ENCODE measurements around the gene CLCN7. TPM values are rescaled to one million over a fixed set of nuclear protein-coding genes. Genes with fewer than 3 reads are reported as not detected.

Gene CLCN7
- total and polyA plus RNA-seq, 2 donors (not counting 3 experiments of a cell fraction or from before 2014, with no cell fraction given) = 59.8 to 94.9 TPM

- no peak for TF ChIP-seq JUN (IDR thresholded peaks at IDR 0.05; ENCODE audit: borderline replicate concordance, insufficient read depth, insufficient read length, low read depth)
- TF ChIP-seq MYC (IDR thresholded peaks at IDR 0.05; ENCODE audit: low read depth, low read length) = no peak
- TF ChIP-seq FOS (IDR thresholded peaks at IDR 0.05; ENCODE audit: borderline replicate concordance, insufficient read depth, low read length) = no peak
- TF ChIP-seq MAX (IDR thresholded peaks at IDR 0.05; ENCODE audit: insufficient read depth, insufficient read length) = no peak
- no peak for TF ChIP-seq POLR2AphosphoS5 (IDR thresholded peaks at IDR 0.05; ENCODE audit: insufficient read depth, low read depth, low read length)
- no peak for TF ChIP-seq CTCF (IDR thresholded peaks at IDR 0.05; ENCODE audit: extremely low read depth in 1 of 2, insufficient read depth in 1 of 2, low read depth in 1 of 2, low read length in 2 of 2)
- TF ChIP-seq GATA2 (IDR thresholded peaks at IDR 0.05; ENCODE audit: insufficient read depth, insufficient read length, low read depth, low read length) = no peak
- no peak for TF ChIP-seq EZH2 (IDR thresholded peaks at IDR 0.05; ENCODE audit: borderline replicate concordance, low read depth, low read length, severe bottlenecking)
- no peak for TF ChIP-seq POLR2A (IDR thresholded peaks at IDR 0.05; ENCODE audit: low read depth, low read length)
Measured at GRCh38 chr16:1403036-1403435, 71.8 kb downstream of the CLCN7 start.

More at GRCh38 chr16:1403036-1403435, 71.8 kb downstream of the CLCN7 start:
- no peaks in the 10 kb centered on the region for H3K79me2 ChIP-seq (ENCODE audit: control insufficient read depth, insufficient read depth, low read length)
- no peaks in the 10 kb centered on the region for H3K9me3 ChIP-seq (replicated peaks; ENCODE audit: control insufficient read depth, insufficient read depth, low read length)
- no peak overlapping the region for H2AFZ ChIP-seq (ENCODE audit: low read depth, low read length)
- POLR2A ChIA-PET = no interaction called here
- FAIRE-seq (no peak), DNase-seq (ENCODE audit: low read depth, low spot score) (no peak)
- no peak overlapping the region for H3K4me2 ChIP-seq (ENCODE audit: insufficient read depth, low read length)
- H3K9ac ChIP-seq (replicated peaks; ENCODE audit: extremely low read depth, insufficient read depth, low read length) = no peak overlapping the region
- no TSS peak for BruUV-seq (replicated peaks)
- dilution Hi-C loops (cut with MboI; ENCODE audit: extremely low pct_ligation_motif_present, low sequenced_read_pairs) = no loop called here
- intact Hi-C loops (cut with micrococcal nuclease) = loop anchor here (10.0 kb wide), 1 partner anchor 98 kb away; the partner anchor contains the start of gene UBE2I
- H3K4me3 ChIP-seq (replicated peaks in 1 of 3; ENCODE audit: insufficient read depth in 1 of 3, low read depth in 1 of 3, low read length in 3 of 3) = no peak overlapping the region
- no peak overlapping the region for H3K27ac ChIP-seq (ENCODE audit: insufficient read depth, low read depth, low read length)
- CTCF ChIA-PET = no interaction called here
- H4K20me1 ChIP-seq (replicated peaks; ENCODE audit: control insufficient read depth, extremely low read depth, insufficient read depth, low read length) = no peaks in the 10 kb centered on the region
- H3K4me1 ChIP-seq (ENCODE audit: control insufficient read depth, extremely low read depth, insufficient read depth, low read length) = no peaks in the 10 kb centered on the region
- H3K9me1 ChIP-seq (replicated peaks; ENCODE audit: control insufficient read depth, extremely low read depth, insufficient read depth, low read length) = no peaks in the 10 kb centered on the region
- H3K27me3 ChIP-seq (ENCODE audit: control insufficient read depth in 2 of 2, insufficient read depth in 2 of 2, low read length in 2 of 2) = no peaks in the 10 kb centered on the region
- peaks cover 0 to 22% of the 10 kb centered on the region in 2 experiments for H3K36me3 ChIP-seq (ENCODE audit: control insufficient read depth in 2 of 2, extremely low read depth in 1 of 2, insufficient read depth in 2 of 2, low read length in 2 of 2)
